ENCODE data around the gene SGCA.

The SGCA gene

GRCh38 chr17:50133769-50134099 is 32.1 kb upstream of the SGCA start:
- TF ChIP-seq CTCF (IDR thresholded peaks at IDR 0.05; ENCODE audit: insufficient read depth, low read length, poor library complexity, severe bottlenecking), result no peak
- peaks cover 36% of the 10 kb centered on the region for H3K36me3 ChIP-seq (ENCODE audit: control insufficient read depth, insufficient read depth, low read length)
- DNase-seq (ENCODE audit: extremely low read depth, insufficient read length), result no peak
- no peak overlapping the region for H3K4me3 ChIP-seq (replicated peaks; ENCODE audit: low read depth, low read length)
- H3K27me3 ChIP-seq (replicated peaks; ENCODE audit: control insufficient read depth, insufficient read depth, low read length), result 0 out of 2 replicates have a peak, but pooled peaks cover 2% of the 10 kb centered on the region

GRCh38 chr17:50134206-50135110 is 31.3 kb upstream of the SGCA start:
- no peak for TF ChIP-seq CTCF (IDR thresholded peaks at IDR 0.05; ENCODE audit: insufficient read depth, low read length, poor library complexity, severe bottlenecking)
- no peak for DNase-seq (ENCODE audit: extremely low read depth, insufficient read length)
- peaks cover 43% of the 10 kb centered on the region for H3K36me3 ChIP-seq (ENCODE audit: control insufficient read depth, insufficient read depth, low read length)

GRCh38 chr17:50135316-50136095 is 30.3 kb upstream of the SGCA start:
- Histone ChIP-seq H3K27me3 (replicated peaks; ENCODE audit: control insufficient read depth, insufficient read depth, low read length) (no peaks in the 10 kb centered on the region), H3K36me3 (ENCODE audit: control insufficient read depth, insufficient read depth, low read length) (peaks cover 47% of the 10 kb centered on the region), H3K4me3 (replicated peaks; ENCODE audit: low read depth, low read length) (no peak overlapping the region)
- no peak for DNase-seq (ENCODE audit: extremely low read depth, insufficient read length)
- TF ChIP-seq CTCF (IDR thresholded peaks at IDR 0.05; ENCODE audit: insufficient read depth, low read length, poor library complexity, severe bottlenecking), result no peak

More at GRCh38 chr17:50134206-50135110, 31.3 kb upstream of the SGCA start:
- H3K4me3 ChIP-seq (replicated peaks; ENCODE audit: low read depth, low read length), result no peak overlapping the region
- H3K27me3 ChIP-seq (replicated peaks; ENCODE audit: control insufficient read depth, insufficient read depth, low read length), result no peaks in the 10 kb centered on the region

- no peak for DNase-seq (ENCODE audit: extremely low read depth, insufficient read length)
- peaks cover 52% of the 10 kb centered on the region for H3K36me3 ChIP-seq (ENCODE audit: control insufficient read depth, insufficient read depth, low read length)
- H3K4me3 ChIP-seq (replicated peaks; ENCODE audit: low read depth, low read length), result no peak overlapping the region
- no peaks in the 10 kb centered on the region for H3K27me3 ChIP-seq (replicated peaks; ENCODE audit: control insufficient read depth, insufficient read depth, low read length)
- TF ChIP-seq CTCF (IDR thresholded peaks at IDR 0.05; ENCODE audit: insufficient read depth, low read length, poor library complexity, severe bottlenecking), result no peak
Observed at GRCh38 chr17:50136096-50136687, 29.6 kb upstream of the SGCA start.

- Histone ChIP-seq H3K36me3 (ENCODE audit: control insufficient read depth, insufficient read depth, low read length) (peaks cover 57% of the 10 kb centered on the region), H3K4me3 (replicated peaks; ENCODE audit: low read depth, low read length) (no peak overlapping the region), H3K27me3 (replicated peaks; ENCODE audit: control insufficient read depth, insufficient read depth, low read length) (no peaks in the 10 kb centered on the region)
- TF ChIP-seq CTCF (IDR thresholded peaks at IDR 0.05; ENCODE audit: insufficient read depth, low read length, poor library complexity, severe bottlenecking), result no peak
- DNase-seq (ENCODE audit: extremely low read depth, insufficient read length), result no peak
Observed at GRCh38 chr17:50137042-50137441, 28.8 kb upstream of the SGCA start.
